Activated T-helper 2 cell treated with anti-CD3 and anti-CD28 coated beads, Interferon-gamma antibody, Interleukin-2, Interleukin-4, amounts not matched to agents 10 μg/mL and 5 μg/mL and 100 μg/mL, durations not matched to agents 14 hours and 24 hours and 36 hours (primary cell): ENCODE data around the gene EIF4E. TPM values are rescaled to one million over a fixed set of nuclear protein-coding genes. Genes with fewer than 3 reads are reported as not detected.
"Not testable (repeated sequence)": the region's sequence is repeated elsewhere in the genome, so short reads cannot be mapped to it uniquely, and the experiment has no call there.

Experiments
- DNase-seq: peaks from one replicate; pipeline ENCODE4 v3.0.0; 2021; ENCODE audit warnings: low spot score
- H3K27ac Mint-ChIP-seq: one replicate; pipeline ENCODE4 v1.8.0; 2021; ENCODE audit warnings: mixed read lengths
- H3K27me3 Mint-ChIP-seq: one replicate; pipeline ENCODE4 v1.8.0; 2021; ENCODE audit warnings: low read depth, mixed read lengths
- H3K36me3 Mint-ChIP-seq: one replicate; pipeline ENCODE4 v1.8.0; 2021; ENCODE audit warnings: low read depth, mixed read lengths
- H3K4me1 Mint-ChIP-seq: one replicate; pipeline ENCODE4 v1.8.0; 2021; ENCODE audit warnings: low read depth, mixed read lengths
- H3K4me3 Mint-ChIP-seq: one replicate; pipeline ENCODE4 v1.8.0; 2021; ENCODE audit warnings: low read depth, mild to moderate bottlenecking, moderate library complexity, mixed read lengths
- H3K9me3 Mint-ChIP-seq: one replicate; pipeline ENCODE4 v1.8.0; 2021; ENCODE audit warnings: mixed read lengths
- intact Hi-C: fragments of 100-400 bp; cut with micrococcal nuclease; formaldehyde crosslinking; loops from one replicate; pipeline ENCODE4 v1.15.1; 2023
- total RNA-seq: library from RNA; stranded (reverse); gene quantifications from 2 replicates; pipeline ENCODE4 v1.2.3, GENCODE V29; 2022

The EIF4E gene
- total RNA-seq, 1 donor from 2014 or later = 153 TPM

DNA sequence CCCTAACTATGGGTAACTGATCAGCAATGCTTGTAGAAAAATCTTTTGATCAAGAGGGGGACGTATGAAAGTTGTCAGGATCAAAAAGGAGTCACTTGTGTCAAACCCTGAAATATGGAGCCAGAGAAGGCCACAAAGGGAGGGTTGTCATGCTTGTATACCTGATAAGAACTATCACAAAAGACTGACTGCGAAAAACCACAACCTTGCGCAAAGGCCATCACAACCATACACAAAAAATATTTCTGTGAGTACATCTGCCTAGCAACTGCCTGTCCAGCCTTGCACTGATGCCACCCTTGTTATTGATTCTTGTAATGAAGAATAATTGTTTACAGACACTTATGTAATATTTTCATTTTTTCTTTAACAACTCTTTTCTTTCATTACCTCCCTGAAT lies 22.8 kb upstream of the EIF4E start:
- H3K4me3 Mint-ChIP-seq = no peak overlapping the region
- no peaks in the 10 kb centered on the region for H3K4me1 Mint-ChIP-seq
- intact Hi-C loops = no loop called here
- H3K27me3 Mint-ChIP-seq = peaks cover 12% of the 10 kb centered on the region
- no peaks in the 10 kb centered on the region for H3K36me3 Mint-ChIP-seq
- no peak overlapping the region for H3K27ac Mint-ChIP-seq
- no peak for DNase-seq
- no peaks in the 10 kb centered on the region for H3K9me3 Mint-ChIP-seq

DNA sequence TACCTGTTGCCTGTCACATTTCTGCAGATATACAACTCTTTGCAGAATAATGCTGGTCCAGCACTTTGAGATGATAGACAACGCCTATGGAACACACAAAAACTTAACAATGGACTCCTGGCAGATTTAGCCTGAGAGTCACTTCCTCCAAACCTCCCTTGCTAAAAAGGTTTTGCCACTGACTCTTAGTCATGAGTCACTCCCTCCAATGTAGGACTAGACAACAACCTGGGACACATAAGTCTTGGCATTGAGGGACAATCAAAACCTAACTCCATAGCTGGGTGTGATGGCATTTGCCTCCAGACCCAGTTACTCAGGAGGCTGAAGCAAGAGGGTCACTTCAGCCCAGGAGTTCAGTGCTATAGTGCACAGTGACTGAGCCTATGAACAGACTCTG lies 22.0 kb upstream of the EIF4E start:
- Mint-ChIP-seq H3K4me3 (no peak overlapping the region), H3K27me3 (peaks cover 13% of the 10 kb centered on the region), H3K9me3 (no peaks in the 10 kb centered on the region), H3K27ac (no peak overlapping the region), H3K36me3 (no peaks in the 10 kb centered on the region), H3K4me1 (no peaks in the 10 kb centered on the region)
- no peak for DNase-seq
- intact Hi-C loops = no loop called here

DNA sequence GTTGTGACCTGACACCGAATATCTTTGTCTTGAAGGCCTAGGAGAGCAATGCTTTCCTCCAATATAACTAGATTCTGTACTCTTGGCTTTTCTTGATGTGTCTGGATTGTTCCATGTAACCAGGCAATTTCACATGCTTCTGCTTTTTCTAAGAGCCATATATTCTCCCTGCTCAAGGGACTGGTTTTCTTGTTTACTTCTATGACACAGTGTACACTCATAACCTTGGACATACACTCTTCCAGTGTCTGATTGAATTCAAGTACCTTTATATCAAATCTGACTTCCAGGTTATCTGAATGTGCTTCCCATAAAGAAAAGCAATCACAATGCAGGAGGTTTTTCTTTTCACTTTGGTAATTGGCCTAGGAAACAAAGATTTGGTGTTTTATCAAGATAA lies 17.4 kb upstream of the EIF4E start:
- Mint-ChIP-seq H3K9me3 (no peaks in the 10 kb centered on the region), H3K4me3 (no peak overlapping the region), H3K36me3 (no peaks in the 10 kb centered on the region), H3K27ac (no peak overlapping the region), H3K27me3 (peaks cover 9% of the 10 kb centered on the region), H3K4me1 (no peaks in the 10 kb centered on the region)
- no peak for DNase-seq
- intact Hi-C loops = no loop called here

DNA sequence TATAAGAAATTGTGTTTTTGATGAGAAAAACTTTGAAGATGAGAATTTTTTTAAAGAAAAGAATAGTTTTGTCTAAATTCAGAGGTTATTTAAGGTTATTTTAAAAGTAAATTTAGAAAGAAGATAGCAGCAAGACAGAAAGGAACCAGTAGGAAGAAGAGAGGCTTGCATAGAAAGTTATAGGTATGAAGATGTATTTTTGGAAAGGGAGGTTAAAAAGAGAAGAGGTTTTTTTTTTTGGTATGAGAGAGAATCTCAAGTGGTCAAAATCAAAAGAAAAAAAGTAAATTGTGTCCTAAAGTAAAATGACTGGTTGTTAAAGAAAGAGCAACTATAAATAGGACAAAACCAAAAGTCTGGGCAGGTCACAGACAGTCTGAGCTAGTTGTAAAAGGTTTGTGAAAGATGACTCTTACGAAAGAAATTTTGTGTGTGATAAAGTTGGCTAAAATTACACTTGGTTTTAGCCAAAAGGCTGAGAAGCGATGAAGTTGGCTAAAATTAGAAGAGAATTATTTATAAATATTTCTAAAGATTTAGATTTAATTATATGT lies 16.4 kb upstream of the EIF4E start:
- Mint-ChIP-seq H3K4me1 (no peaks in the 10 kb centered on the region), H3K27me3 (peaks cover 9% of the 10 kb centered on the region), H3K4me3 (no peak overlapping the region), H3K9me3 (no peaks in the 10 kb centered on the region), H3K36me3 (no peaks in the 10 kb centered on the region), H3K27ac (no peak overlapping the region)
- intact Hi-C loops = no loop called here
- DNase-seq = no peak

DNA sequence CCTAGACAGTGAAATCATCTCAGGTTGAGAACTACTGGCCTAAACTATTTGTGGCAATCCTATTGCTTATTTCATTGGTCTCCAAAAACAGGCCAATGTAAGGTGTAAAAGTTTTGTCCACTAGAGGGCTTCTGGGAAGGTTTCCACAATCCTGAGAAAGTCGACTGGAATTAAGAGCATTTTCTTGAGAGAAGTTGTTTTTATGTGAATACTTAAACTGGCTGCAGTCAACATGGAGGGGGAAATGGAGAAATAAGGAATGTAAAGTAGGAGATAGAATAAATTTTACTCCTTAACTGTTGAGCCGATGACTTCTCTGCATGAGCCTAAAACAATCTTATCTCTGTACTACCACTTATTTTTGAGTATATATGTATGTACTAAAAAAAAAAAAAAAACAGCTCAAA lies 11.0 kb upstream of the EIF4E start:
- Mint-ChIP-seq H3K27ac (no peak overlapping the region), H3K4me1 (peaks cover 17% of the 10 kb centered on the region), H3K27me3 (no peaks in the 10 kb centered on the region), H3K9me3 (no peaks in the 10 kb centered on the region), H3K4me3 (no peak overlapping the region), H3K36me3 (no peaks in the 10 kb centered on the region)
- no peak for DNase-seq
- intact Hi-C loops = loop anchor here (10.0 kb wide), 2 partner anchors 465 to 905 kb away; no protein-coding TSS in a partner anchor

DNA sequence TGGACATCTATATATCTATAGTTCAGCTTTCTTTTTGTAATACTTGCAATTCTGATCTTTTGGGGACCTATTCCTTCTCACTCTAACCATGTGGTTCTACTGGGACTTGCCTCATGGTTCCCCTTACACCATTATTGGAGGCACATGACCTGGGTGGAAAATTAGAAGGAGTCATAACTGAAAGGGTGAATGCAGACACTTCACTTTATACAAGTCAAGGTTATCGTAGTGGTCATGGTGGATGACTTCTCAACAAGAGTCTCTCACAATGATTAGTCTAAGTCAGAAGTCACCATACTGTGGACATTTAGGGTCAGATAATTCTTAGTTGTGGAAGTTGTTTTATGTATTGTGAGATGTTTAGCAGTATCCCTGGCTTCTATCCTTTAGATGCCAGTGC lies 10.5 kb upstream of the EIF4E start:
- DNase-seq = no peak
- intact Hi-C loops = loop anchor here (10.0 kb wide), 2 partner anchors 465 to 905 kb away; no protein-coding TSS in a partner anchor
- no peaks in the 10 kb centered on the region for H3K27me3 Mint-ChIP-seq

DNA sequence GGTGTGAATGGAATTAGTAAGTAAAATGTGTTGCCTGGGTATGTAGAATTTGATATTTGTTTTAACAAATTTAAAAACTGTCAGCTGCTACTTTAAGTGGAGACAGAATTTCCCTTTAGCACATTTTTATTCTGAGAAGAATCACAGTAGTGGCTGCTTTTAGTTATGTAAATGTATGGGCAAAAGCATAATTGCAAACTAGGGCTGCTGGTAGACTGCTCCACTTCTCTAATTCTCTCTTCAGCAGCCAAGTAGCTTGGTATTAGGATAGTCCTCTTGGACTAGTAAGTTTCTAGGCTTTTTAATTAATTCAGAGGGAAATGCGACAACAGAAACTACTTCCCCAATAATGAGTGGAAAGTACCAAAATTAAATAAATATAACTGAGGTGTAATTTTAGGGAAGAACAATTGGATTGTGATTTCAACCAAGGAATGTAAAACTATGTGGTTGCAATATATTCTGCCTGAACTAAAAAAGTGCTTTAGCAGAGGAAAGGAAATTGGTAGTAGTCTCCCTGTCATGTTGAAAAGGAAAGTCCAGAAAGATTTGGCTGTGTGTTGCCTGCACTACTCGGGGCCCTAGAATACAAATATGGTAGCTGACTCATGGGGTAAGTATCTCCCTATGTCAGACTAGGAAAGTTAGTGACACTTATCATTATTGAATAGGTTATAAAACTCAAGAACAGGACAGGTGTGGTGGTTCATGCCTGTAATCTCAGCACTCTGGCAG lies 9.2 kb upstream of the EIF4E start:
- H3K36me3 Mint-ChIP-seq = no peaks in the 10 kb centered on the region
- DNase-seq = no peak

More for the DNA sequence above, 10.5 kb upstream of the EIF4E start:
- Mint-ChIP-seq H3K4me1 (peaks cover 17% of the 10 kb centered on the region), H3K36me3 (no peaks in the 10 kb centered on the region), H3K9me3 (no peaks in the 10 kb centered on the region), H3K27ac (peak overlapping the region; percentile 55), H3K4me3 (no peak overlapping the region)

DNA sequence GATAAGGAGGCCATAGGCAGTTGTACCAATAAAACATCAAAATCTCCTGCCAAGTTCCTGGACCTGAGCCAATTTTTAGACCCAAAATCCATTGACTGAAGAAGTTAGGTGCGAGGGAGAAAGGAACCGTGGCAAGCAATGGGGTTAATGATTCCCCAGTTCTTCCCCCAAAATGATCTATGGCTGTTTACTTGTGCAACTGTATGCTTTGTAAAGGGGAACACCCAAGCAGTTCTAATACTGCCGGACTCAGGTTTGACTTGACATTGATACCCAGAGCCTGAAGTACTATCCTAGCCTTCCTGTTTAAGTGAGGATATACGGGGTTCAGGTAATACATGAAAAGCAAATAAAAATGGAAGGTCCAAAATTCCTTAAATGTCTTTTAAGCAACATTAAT lies 6.7 kb upstream of the EIF4E start:
- H3K36me3 Mint-ChIP-seq = peaks cover 4% of the 10 kb centered on the region
- peaks cover 7% of the 10 kb centered on the region for H3K9me3 Mint-ChIP-seq
- H3K4me1 Mint-ChIP-seq = peaks cover 24% of the 10 kb centered on the region
- no peak overlapping the region for H3K4me3 Mint-ChIP-seq
- H3K27me3 Mint-ChIP-seq = no peaks in the 10 kb centered on the region
- no peak for DNase-seq
- H3K27ac Mint-ChIP-seq = no peak overlapping the region
- intact Hi-C loops = loop anchor here (10.0 kb wide), 2 partner anchors 469 to 909 kb away; no protein-coding TSS in a partner anchor

More for the DNA sequence above, 9.2 kb upstream of the EIF4E start:
- H3K9me3 Mint-ChIP-seq = no peaks in the 10 kb centered on the region
- no peaks in the 10 kb centered on the region for H3K27me3 Mint-ChIP-seq
- H3K4me3 Mint-ChIP-seq = no peak overlapping the region
- no peak overlapping the region for H3K27ac Mint-ChIP-seq
- peaks cover 17% of the 10 kb centered on the region for H3K4me1 Mint-ChIP-seq
- intact Hi-C loops = loop anchor here (10.0 kb wide), 2 partner anchors 467 to 907 kb away; no protein-coding TSS in a partner anchor

DNA sequence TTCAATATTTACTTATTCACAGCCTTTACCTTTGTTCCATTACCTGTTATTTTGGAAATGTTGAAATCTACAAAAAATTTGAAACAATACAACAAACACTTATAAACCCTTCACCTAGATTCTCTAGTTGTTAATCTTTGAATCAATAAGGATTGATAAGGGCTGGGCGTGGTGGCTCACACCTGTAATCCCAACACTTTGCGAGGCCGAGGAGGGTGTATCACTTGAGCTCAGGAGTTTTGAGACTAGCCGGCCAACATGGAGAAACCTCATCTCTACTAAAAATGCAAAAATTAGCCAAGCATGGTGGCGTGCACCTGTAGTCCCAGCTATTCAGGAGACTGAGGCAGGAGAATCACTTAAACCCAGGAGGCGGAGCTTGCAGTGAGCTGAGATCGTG lies 5.9 kb upstream of the EIF4E start:
- peaks cover 10% of the 10 kb centered on the region for H3K9me3 Mint-ChIP-seq

DNA sequence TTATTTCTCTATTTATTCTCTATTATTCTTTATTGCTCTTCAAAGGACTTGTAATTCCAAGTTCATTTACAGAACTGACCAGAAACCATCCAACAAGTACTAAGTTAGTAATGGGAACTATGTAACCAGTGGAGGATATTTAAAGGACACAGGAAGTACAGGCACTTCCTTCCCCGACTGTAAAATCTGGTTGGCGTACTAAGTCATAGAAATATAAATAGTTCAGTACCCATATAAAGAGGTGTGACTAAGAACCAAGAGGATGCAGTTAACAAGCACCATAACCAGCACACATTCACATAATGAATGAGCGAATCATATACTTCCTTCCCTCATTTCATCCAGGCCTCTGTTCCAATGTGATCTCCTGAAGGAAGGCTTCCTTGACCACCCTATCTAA lies 3.6 kb upstream of the EIF4E start:
- no peak overlapping the region for H3K27ac Mint-ChIP-seq
- peaks cover 10% of the 10 kb centered on the region for H3K9me3 Mint-ChIP-seq
- no peak overlapping the region for H3K4me3 Mint-ChIP-seq
- H3K36me3 Mint-ChIP-seq = peaks cover 15% of the 10 kb centered on the region
- no peak for DNase-seq
- H3K27me3 Mint-ChIP-seq = no peaks in the 10 kb centered on the region
- H3K4me1 Mint-ChIP-seq = peaks cover 27% of the 10 kb centered on the region
- intact Hi-C loops = loop anchor here (5.0 to 10.0 kb wide), 3 partner anchors 472 to 912 kb away; partner anchors contain the start of gene STPG2

More for the DNA sequence above, 5.9 kb upstream of the EIF4E start:
- not testable (repeated sequence) for H3K27me3 Mint-ChIP-seq, DNase-seq, H3K4me3 Mint-ChIP-seq, H3K27ac Mint-ChIP-seq, H3K36me3 Mint-ChIP-seq
- intact Hi-C loops = loop anchor here (5.0 to 10.0 kb wide), 3 partner anchors 470 to 910 kb away; partner anchors contain the start of gene STPG2
- H3K4me1 Mint-ChIP-seq = peaks cover 30% of the 10 kb centered on the region

DNA sequence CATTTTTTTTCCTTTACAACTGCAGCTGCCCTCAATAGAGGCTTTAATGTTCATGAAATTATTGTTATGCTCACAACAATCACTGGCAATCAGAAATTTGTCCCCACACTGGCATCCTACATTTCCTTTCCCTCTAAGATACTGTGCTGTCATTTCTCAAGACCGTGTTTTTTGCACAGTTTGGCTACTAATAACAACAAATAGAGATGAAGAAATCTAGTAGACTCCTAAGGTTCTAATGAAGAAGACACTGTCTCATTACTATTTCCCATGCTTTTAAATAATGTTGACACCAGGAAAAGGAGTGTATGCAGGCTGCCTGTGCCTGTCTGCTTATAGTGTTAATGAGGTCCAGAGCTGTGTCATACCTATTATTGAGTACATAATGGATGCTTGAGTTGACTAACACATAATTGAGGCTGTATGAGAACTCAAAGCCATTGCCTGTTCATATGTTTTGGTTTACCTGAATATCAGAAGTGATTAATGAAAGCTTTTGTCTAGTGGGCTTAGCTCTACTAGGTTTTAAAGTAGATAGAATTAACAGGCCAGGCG lies 1.5 kb upstream of the EIF4E start:
- peaks cover 10% of the 10 kb centered on the region for H3K9me3 Mint-ChIP-seq
- intact Hi-C loops = loop anchor here (1.0 to 10.0 kb wide), 6 partner anchors 267 to 914 kb away; partner anchors contain the start of gene STPG2
- H3K27me3 Mint-ChIP-seq = no peaks in the 10 kb centered on the region
- DNase-seq = no peak
- H3K4me1 Mint-ChIP-seq = peaks cover 30% of the 10 kb centered on the region
- H3K27ac Mint-ChIP-seq = peak overlapping the region; percentile 95
- peaks cover 28% of the 10 kb centered on the region for H3K36me3 Mint-ChIP-seq
- peak overlapping the region; percentile 92 for H3K4me3 Mint-ChIP-seq

DNA sequence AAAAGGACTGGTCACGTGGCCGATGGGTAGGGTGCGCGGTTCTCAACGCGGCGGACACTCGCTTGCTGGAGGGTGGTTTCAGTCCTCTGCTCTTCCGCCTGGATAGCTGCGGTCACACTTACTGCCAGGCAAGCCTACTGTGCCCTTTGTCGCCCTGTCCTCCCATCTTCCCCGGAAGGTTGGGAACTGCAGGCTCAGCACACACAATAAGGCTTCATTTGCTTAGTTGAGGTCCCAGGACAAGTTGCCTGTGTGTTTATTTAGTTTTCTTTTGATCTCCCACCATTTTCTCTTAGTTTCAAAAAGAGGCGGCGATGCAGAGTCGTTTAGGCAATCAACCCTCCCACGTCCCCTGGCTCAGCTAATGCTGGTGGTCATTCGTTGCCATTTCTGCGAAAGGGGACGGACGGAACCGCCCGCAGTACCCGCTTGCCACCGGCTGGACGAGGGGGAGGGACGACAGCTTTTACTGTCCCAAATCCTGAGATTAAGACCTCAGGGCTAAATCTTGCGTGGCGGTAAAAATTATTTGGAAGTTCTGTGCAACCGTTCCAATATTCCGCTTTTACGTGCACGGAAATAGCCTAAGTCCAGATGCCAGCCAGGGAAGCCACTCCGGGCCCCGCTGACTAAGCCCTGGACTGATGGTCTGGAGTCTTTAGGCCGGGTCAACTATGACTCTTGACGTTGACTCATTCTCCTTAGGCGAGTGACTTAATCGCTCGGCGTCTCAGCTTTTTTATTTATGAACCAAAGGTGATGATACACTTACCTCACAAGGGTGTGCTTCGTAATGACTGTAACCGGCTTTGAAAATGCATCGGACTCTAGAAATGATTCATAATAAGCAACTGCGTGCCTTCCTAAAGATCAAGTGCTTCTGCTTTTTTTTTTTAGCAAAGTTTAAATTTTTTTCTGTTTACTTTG lies 671 bp upstream of the EIF4E start:
- intact Hi-C loops = loop anchor here (1.0 to 10.0 kb wide), 14 partner anchors 66 to 915 kb away; partner anchors contain the start of genes ADH5, METAP1, STPG2 and TSPAN5
- H3K4me1 Mint-ChIP-seq = peaks cover 32% of the 10 kb centered on the region
- H3K27me3 Mint-ChIP-seq = no peaks in the 10 kb centered on the region
- H3K36me3 Mint-ChIP-seq = peaks cover 30% of the 10 kb centered on the region
- DNase-seq = peak; percentile 59
- peak overlapping the region; percentile 92 for H3K4me3 Mint-ChIP-seq
- H3K27ac Mint-ChIP-seq = peak overlapping the region; percentile 95
- peaks cover 10% of the 10 kb centered on the region for H3K9me3 Mint-ChIP-seq
